Thyroid gland (tissue), 4 donors: Measurements from ENCODE around the gene MYO16.

Experiments used
- CTCF ChIP-seq, 6 experiments: fragments of 200-600 bp in 3 of 6; fragments of 450-650 bp in 3 of 6; sonication (generic) in 3 of 6; IDR thresholded peaks; one replicate each; pipeline ENCODE4 v1.5.1; 2016 to 2019; ENCODE audit warnings: antibody characterized with exemption in 6 of 6, mild to moderate bottlenecking in 2 of 6, inconsistent platforms in 1 of 6, moderate library complexity in 1 of 6
- POLR2A ChIP-seq, 2 donors: fragments of 450-650 bp; IDR thresholded peaks; one replicate each; pipeline ENCODE4 v1.6.1; 2017; ENCODE audit warnings: antibody characterized with exemption in 2 of 2, mild to moderate bottlenecking in 2 of 2, moderate library complexity in 1 of 2

- TF ChIP-seq CTCF (IDR thresholded peaks at IDR 0.05): no peak
- TF ChIP-seq POLR2A (IDR thresholded peaks at IDR 0.05): no peak
Observed at GRCh38 chr13:108983273-108983672, 353.9 kb downstream of the MYO16 start.
